Measurements from ENCODE around the gene CORIN.

CORIN gene, protein sequence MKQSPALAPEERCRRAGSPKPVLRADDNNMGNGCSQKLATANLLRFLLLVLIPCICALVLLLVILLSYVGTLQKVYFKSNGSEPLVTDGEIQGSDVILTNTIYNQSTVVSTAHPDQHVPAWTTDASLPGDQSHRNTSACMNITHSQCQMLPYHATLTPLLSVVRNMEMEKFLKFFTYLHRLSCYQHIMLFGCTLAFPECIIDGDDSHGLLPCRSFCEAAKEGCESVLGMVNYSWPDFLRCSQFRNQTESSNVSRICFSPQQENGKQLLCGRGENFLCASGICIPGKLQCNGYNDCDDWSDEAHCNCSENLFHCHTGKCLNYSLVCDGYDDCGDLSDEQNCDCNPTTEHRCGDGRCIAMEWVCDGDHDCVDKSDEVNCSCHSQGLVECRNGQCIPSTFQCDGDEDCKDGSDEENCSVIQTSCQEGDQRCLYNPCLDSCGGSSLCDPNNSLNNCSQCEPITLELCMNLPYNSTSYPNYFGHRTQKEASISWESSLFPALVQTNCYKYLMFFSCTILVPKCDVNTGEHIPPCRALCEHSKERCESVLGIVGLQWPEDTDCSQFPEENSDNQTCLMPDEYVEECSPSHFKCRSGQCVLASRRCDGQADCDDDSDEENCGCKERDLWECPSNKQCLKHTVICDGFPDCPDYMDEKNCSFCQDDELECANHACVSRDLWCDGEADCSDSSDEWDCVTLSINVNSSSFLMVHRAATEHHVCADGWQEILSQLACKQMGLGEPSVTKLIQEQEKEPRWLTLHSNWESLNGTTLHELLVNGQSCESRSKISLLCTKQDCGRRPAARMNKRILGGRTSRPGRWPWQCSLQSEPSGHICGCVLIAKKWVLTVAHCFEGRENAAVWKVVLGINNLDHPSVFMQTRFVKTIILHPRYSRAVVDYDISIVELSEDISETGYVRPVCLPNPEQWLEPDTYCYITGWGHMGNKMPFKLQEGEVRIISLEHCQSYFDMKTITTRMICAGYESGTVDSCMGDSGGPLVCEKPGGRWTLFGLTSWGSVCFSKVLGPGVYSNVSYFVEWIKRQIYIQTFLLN

GRCh38 chr4:47837908-47838294, at the start of gene CORIN:
Gene CORIN, minus strand, starts transcription at chr4:47838067. Its CDS starts 118 bp downstream, at chr4:47837949.
- no peak for DNase-seq (ENCODE audit: low spot score)

GRCh38 chr4:47882228-47882627, 44.4 kb upstream of the CORIN start:
- DNase-seq (ENCODE audit: low spot score) = no peak

- no peak for DNase-seq (ENCODE audit: low spot score)
These were observed 41.6 kb upstream of the CORIN start for GRCh38 chr4:47879458-47879857.

GRCh38 chr4:47876784-47877546, 39.1 kb upstream of the CORIN start:
- DNase-seq (ENCODE audit: low spot score) = no peak

DNA sequence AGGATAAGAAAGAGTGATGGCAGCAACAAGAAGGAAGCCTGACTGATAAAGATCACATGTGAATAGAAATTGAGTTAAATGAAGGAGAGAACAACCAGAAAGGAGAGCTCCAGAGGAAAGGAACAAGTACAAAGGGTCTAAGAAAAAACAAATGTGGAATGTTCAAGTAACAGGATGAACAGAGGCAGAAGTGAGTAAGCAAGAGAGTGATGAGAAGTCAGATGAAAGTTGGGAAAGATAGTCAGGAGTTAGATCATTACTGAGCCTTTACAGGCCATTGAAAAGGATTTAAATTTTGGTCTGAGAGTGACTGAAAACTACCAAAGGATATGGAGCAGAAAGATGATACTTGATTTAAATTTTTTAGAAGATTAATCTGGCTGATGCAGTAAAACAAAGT, 38.4 kb upstream of the CORIN start:
- no peak for DNase-seq (ENCODE audit: low spot score)

- no peak for DNase-seq (ENCODE audit: low spot score)
These were observed 36.1 kb upstream of the CORIN start for GRCh38 chr4:47873877-47874541.

DNA sequence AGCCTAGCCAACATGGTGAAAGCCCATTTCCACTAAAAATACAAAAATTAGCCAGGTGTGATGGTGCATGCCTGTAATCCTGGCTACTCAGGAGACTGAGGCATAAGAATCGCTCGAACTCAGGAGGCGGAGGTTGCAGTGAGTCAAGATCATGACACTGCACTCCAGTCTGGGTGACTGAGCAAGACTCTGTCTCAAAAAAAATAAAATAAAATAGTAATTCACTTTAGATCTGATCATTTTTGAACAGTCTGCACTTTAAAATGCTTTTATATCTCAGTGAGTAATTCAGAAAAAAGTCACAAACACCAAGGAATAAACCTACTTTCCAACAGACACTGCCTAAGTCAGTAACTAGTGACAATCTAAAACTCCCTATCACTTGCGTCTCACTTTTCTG, 25.6 kb upstream of the CORIN start:
- no peak for DNase-seq (ENCODE audit: low spot score)

- DNase-seq (ENCODE audit: low spot score) = peak; percentile 30
These were observed 24.4 kb upstream of the CORIN start for GRCh38 chr4:47862297-47862696.

DNA sequence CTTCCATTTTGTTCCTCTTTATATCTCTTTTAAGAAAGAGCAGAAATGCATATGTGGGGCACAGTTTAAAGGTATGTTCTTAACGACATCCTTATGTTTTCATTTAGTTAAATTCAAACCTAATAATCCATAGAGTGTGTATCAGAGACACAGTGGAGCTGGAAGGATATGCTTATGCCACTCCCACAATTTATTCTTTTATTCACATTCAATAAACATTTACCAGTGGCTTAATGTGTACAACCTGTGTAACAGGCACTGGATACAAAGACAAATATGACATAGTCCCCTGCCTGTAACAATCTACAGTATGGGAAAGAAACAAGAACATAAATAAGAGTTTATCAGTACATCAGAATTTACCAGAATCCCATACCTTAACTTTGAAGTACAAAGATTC, 22.4 kb upstream of the CORIN start:
- no peak for DNase-seq (ENCODE audit: low spot score)

DNA sequence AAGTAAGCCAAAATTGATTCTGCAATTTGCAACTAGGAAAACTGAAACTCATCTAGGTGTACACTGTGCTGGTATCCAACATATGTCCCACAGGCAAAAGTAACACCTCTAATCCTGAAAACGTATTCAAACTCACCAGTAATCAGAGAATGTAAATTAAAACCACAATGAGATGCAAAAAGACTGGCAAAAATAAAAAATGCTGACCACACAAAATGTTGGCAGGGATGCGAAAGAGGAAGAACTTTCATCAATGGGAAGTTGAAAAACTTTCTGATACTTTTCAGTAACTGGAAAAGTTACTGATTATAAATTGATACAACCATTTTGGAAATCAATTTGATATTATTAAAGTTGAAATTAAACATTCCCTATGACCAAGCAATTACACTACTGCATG, 20.1 kb upstream of the CORIN start:
- DNase-seq (ENCODE audit: low spot score) = no peak

DNA sequence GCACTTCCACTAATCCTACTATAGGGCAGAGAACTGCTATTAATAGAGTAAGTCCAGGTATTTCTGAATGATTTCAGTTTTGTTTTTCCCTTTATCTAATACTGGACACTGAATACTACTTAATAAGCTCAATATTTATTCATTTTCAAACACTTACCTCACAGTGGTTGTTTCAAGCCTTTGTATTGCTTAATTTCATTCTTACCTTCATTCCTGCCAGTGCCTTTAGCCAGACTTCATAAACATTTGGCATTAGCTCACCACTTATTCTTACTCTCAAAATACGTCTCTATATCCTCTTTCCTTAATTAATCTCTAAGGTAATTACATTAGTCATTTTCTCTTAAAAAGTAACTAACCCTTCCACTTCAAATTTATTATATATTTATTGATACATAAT, 18.8 kb upstream of the CORIN start:
- DNase-seq (ENCODE audit: low spot score) = no peak

DNA sequence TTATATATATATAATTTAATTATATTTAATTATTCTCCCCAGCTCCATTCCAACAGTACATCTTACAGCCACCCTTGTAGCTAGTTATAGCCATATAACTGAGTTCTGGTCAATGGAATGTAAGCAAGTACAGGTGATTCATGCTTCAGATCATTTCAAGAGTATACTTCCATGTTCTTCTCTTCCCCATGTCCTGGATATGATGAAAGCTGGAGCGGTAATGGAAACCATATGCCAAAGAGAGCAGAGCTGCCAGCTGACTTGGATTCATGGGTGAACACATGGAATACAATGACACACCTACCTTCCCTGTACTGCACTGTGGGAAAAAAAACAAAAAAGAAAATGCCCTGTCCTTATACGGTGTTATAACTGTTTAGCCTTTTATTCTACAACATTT, 17.5 kb upstream of the CORIN start:
- DNase-seq (ENCODE audit: low spot score) = no peak

GRCh38 chr4:47852136-47852535, 14.3 kb upstream of the CORIN start:
- no peak for DNase-seq (ENCODE audit: low spot score)

DNA sequence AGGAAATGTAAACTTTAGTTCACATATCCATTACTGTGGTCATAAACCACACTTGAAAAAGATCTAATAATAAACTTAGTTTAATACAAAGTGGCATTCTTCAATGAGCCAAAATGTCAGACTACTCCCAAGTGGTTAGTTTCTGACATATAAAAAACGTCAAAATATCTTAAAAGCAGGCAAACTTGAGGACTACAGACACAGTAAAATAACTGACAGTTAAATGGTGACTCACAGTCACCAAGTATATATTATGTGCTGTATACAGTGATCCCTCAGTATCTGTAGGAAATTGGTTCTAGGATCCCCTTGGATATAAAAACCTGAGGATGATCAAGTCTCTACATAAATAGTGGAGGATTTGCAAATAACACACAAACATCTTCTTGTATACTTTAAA, 11.6 kb upstream of the CORIN start:
- DNase-seq (ENCODE audit: low spot score) = no peak

DNA sequence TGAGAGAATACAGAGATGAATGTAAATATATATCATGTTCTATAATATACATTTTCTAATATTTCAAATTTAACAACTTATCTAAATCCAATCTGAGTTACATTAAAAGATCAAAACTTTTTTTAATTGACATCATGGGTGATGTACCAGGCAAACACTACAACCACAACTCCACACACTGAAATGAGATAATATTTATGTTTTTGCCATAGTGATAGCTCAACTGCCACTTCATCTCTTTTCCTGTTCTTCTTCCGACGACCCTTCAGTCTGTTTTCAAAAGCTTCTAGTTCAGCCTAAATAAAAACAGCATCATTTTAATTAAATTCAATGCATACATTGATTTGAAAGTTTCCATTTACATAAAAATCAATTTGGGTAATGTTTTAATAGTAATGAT, 10.2 kb upstream of the CORIN start:
- no peak for DNase-seq (ENCODE audit: low spot score)

DNA sequence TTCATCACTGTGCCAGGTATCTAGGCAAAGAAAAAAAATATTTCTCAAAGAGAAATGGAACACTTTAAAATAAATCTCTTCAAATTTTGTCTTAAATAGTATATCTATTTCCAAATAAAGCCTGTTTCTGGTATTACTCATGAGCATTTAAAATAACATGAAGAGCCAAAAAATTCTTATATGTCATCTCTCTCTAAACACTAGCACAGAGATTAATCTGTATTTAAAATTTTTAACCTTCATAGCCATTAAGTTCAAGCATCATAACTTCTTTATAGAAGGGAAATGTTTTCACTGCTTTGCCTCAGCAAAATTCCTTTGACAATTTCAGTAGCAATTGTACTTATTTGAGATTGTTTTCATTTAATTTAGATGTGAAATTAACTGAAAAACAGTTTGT, 5.1 kb upstream of the CORIN start:
- DNase-seq (ENCODE audit: low spot score) = no peak

DNA sequence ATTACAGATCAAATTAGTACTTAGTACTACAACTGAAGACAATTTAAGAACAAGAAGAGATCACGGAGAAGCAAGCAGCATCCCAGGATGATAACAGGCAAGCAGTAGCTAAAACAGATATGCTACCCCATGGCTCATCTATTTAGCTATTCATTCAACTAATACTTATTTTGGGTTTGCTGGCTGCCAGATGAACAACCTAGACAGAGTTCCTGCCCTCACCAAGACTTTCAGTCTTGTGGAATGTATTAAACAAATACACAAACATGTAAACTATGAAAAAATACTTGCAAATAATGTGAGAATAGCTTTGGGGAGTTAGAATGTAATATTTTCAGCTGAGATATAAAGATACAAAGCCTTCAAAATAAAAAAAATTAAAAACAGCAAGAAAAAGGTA, 2.4 kb upstream of the CORIN start:
- no peak for DNase-seq (ENCODE audit: low spot score)

DNA sequence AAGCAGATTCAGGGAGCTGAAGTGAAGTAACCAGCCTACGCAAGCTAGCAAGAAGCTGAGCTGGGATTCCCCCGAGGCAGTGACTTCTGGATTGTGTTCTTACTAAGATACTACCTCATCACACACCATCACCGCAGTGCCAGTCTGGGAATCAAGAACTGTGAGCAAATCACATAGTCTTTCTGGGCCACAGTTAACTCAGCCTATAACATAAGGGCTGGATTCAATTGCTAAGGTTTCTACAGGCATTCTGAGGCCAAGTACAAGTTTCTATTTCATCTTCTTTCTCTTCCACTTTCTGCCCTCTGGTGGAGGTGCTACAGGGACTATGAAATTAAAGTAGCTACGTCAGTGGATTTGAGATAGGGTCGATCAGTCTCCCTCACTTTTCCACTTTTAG, 1.4 kb upstream of the CORIN start:
- DNase-seq (ENCODE audit: low spot score) = peak; percentile 6

DNA sequence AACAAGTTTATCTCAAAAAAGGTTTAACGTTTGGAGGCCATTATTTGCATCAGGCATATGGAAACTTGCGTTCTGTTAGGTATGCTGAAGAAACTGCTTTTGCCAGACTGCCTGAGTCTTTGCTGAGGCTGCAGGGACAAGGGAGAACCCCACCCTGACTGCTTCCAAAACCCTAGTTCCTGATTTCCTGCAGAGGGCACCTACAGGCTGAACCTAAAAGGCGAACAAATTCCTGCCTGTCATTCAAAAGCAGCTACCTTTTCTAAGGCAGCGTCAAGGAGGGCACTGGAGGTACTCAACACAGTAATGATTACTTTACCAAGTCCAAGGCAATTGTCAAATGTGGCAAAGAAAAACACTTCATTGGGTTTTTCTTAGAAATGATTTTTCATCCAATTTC, 578 bp upstream of the CORIN start:
- no peak for DNase-seq (ENCODE audit: low spot score)

GRCh38 chr4:47837094-47837907, 566 bp downstream of the CORIN start:
- DNase-seq (ENCODE audit: low spot score) = peak; percentile 48

GRCh38 chr4:47836641-47837093, 1.2 kb downstream of the CORIN start:
- peak; percentile 89 for DNase-seq (ENCODE audit: low spot score)

Measured in kidney tubule cell (primary cell).